Brain microvascular endothelial cell (primary cell): ENCODE results near the gene ZBTB46.

Experiments
- DNase-seq: peaks from one replicate; pipeline ENCODE4 v3.0.0-alpha.2; 2020
- H3K27ac ChIP-seq: fragments of 250-450 bp; sonication (Bioruptor Pico); 2 replicates; pipeline ENCODE4 v1.5.1; 2020; ENCODE audit warnings: mild to moderate bottlenecking, moderate library complexity
- H3K27me3 ChIP-seq: fragments of 250-450 bp; sonication (Bioruptor Pico); replicated peaks from 2 replicates; pipeline ENCODE4 v1.5.1; 2020; ENCODE audit warnings: mild to moderate bottlenecking
- H3K36me3 ChIP-seq: fragments of 250-450 bp; sonication (Bioruptor Pico); replicated peaks from 2 replicates; pipeline ENCODE4 v1.5.1; 2020; ENCODE audit warnings: mild to moderate bottlenecking
- H3K4me3 ChIP-seq: 2 replicates; pipeline ENCODE4 v1.5.1; 2011; ENCODE audit warnings: low read depth, mild to moderate bottlenecking, control low read depth, low read length, moderate library complexity
- CTCF ChIP-seq: IDR thresholded peaks from 2 replicates; pipeline ENCODE4 v1.5.1; 2011; ENCODE audit warnings: low read depth, mild to moderate bottlenecking, moderate library complexity, low read length, control low read depth, inconsistent platforms; ENCODE audit errors: missing control alignments
- in situ Hi-C: cut with HindIII; loops from 2 replicates; pipeline ENCODE4 v1.10.0; 2017; ENCODE audit warnings: low sequenced_read_pairs, low pct_ligation_motif_present

ZBTB46 gene

GRCh38 chr20:63736893-63737694 is 94.0 kb downstream of the ZBTB46 start:
- H3K27ac ChIP-seq, result no peak overlapping the region

GRCh38 chr20:63735859-63736718 is 95.0 kb downstream of the ZBTB46 start, which contains the start of gene LIME1:
Gene LIME1, plus strand, starts transcription at chr20:63736664. Its CDS starts 886 bp downstream, at chr20:63737550.
- H3K27ac ChIP-seq, result no peak within 1 kb of the TSS
- no peak for DNase-seq
- no peak within 1 kb of the TSS for H3K4me3 ChIP-seq
- in situ Hi-C loops, result no loop called here
- peaks cover 22% of the 10 kb centered on the region for H3K36me3 ChIP-seq
- H3K27me3 ChIP-seq, result no peaks in the 10 kb centered on the region
- no peak for TF ChIP-seq CTCF

More at GRCh38 chr20:63736893-63737694, 94.0 kb downstream of the ZBTB46 start:
- DNase-seq, result no peak
- Histone ChIP-seq H3K4me3 (no peak overlapping the region), H3K36me3 (peaks cover 32% of the 10 kb centered on the region), H3K27me3 (no peaks in the 10 kb centered on the region)
- in situ Hi-C loops, result no loop called here
- no peak for TF ChIP-seq CTCF

GRCh38 chr20:63734946-63735858 is 95.9 kb downstream of the ZBTB46 start:
- Histone ChIP-seq H3K27ac (no peak overlapping the region), H3K36me3 (peaks cover 22% of the 10 kb centered on the region), H3K4me3 (no peak overlapping the region), H3K27me3 (no peaks in the 10 kb centered on the region)
- in situ Hi-C loops, result no loop called here
- TF ChIP-seq CTCF, result no peak
- DNase-seq, result no peak

GRCh38 chr20:63734111-63734945 is 96.7 kb downstream of the ZBTB46 start:
- in situ Hi-C loops, result no loop called here
- no peak overlapping the region for H3K4me3 ChIP-seq
- no peak for DNase-seq
- H3K36me3 ChIP-seq, result peaks cover 28% of the 10 kb centered on the region
- TF ChIP-seq CTCF, result no peak
- H3K27me3 ChIP-seq, result no peaks in the 10 kb centered on the region
- no peak overlapping the region for H3K27ac ChIP-seq
